ENCODE measurements around the gene SYNM.

Gene SYNM

GRCh38 chr15:99130765-99131440, 26.0 kb downstream of the SYNM start:
- H3K4me3 ChIP-seq (ENCODE audit: low read length): no peak overlapping the region
- DNase-seq (ENCODE audit: low read depth, low spot score): no peak

- no peak for DNase-seq (ENCODE audit: low read depth, low spot score)
Observed at GRCh38 chr15:99131441-99132023, 26.7 kb downstream of the SYNM start.

GRCh38 chr15:99132122-99132521, 27.2 kb downstream of the SYNM start:
- no peak for DNase-seq (ENCODE audit: low read depth, low spot score)

More at GRCh38 chr15:99131441-99132023, 26.7 kb downstream of the SYNM start:
- H3K4me3 ChIP-seq (ENCODE audit: low read length): no peak overlapping the region

GRCh38 chr15:99132634-99133287, 27.9 kb downstream of the SYNM start:
- no peak overlapping the region for H3K4me3 ChIP-seq (ENCODE audit: low read length)
- DNase-seq (ENCODE audit: low read depth, low spot score): no peak

More at GRCh38 chr15:99132122-99132521, 27.2 kb downstream of the SYNM start:
- no peak overlapping the region for H3K4me3 ChIP-seq (ENCODE audit: low read length)

GRCh38 chr15:99134317-99134821, 29.5 kb downstream of the SYNM start:
- DNase-seq (ENCODE audit: low read depth, low spot score): no peak
- H3K4me3 ChIP-seq (ENCODE audit: low read length): no peak overlapping the region

GRCh38 chr15:99135194-99135593, 30.3 kb downstream of the SYNM start:
- H3K4me3 ChIP-seq (ENCODE audit: low read length): no peak overlapping the region
- no peak for DNase-seq (ENCODE audit: low read depth, low spot score)

GRCh38 chr15:99137111-99137546, 32.2 kb downstream of the SYNM start:
- DNase-seq (ENCODE audit: low read depth, low spot score): no peak
- no peak overlapping the region for H3K4me3 ChIP-seq (ENCODE audit: low read length)

GRCh38 chr15:99137877-99138276, 33.0 kb downstream of the SYNM start:
- H3K4me3 ChIP-seq (ENCODE audit: low read length): no peak overlapping the region
- DNase-seq (ENCODE audit: low read depth, low spot score): no peak

- H3K4me3 ChIP-seq (ENCODE audit: low read length): no peak overlapping the region
- DNase-seq (ENCODE audit: low read depth, low spot score): no peak
Observed at GRCh38 chr15:99138491-99138982, 33.7 kb downstream of the SYNM start.

GRCh38 chr15:99139276-99139675, 34.4 kb downstream of the SYNM start:
- no peak overlapping the region for H3K4me3 ChIP-seq (ENCODE audit: low read length)
- DNase-seq (ENCODE audit: low read depth, low spot score): no peak

GRCh38 chr15:99140590-99140989, 35.7 kb downstream of the SYNM start:
- no peak overlapping the region for H3K4me3 ChIP-seq (ENCODE audit: low read length)
- no peak for DNase-seq (ENCODE audit: low read depth, low spot score)

- H3K4me3 ChIP-seq (ENCODE audit: low read length): no peak overlapping the region
- no peak for DNase-seq (ENCODE audit: low read depth, low spot score)
Observed at GRCh38 chr15:99141943-99142342, 37.1 kb downstream of the SYNM start.

- no peak for DNase-seq (ENCODE audit: low read depth, low spot score)
Observed at GRCh38 chr15:99142562-99142961, 37.7 kb downstream of the SYNM start.

GRCh38 chr15:99143242-99143641, 38.4 kb downstream of the SYNM start:
- no peak overlapping the region for H3K4me3 ChIP-seq (ENCODE audit: low read length)
- DNase-seq (ENCODE audit: low read depth, low spot score): no peak

More at GRCh38 chr15:99142562-99142961, 37.7 kb downstream of the SYNM start:
- H3K4me3 ChIP-seq (ENCODE audit: low read length): no peak overlapping the region

GRCh38 chr15:99143655-99144610, 39.1 kb downstream of the SYNM start:
- H3K4me3 ChIP-seq (ENCODE audit: low read length): no peak overlapping the region
- no peak for DNase-seq (ENCODE audit: low read depth, low spot score)

- DNase-seq (ENCODE audit: low read depth, low spot score): no peak
- H3K4me3 ChIP-seq (ENCODE audit: low read length): no peak overlapping the region
Observed at GRCh38 chr15:99145005-99145404, 40.1 kb downstream of the SYNM start.

GRCh38 chr15:99145778-99146177, 40.9 kb downstream of the SYNM start:
- DNase-seq (ENCODE audit: low read depth, low spot score): no peak
- no peak overlapping the region for H3K4me3 ChIP-seq (ENCODE audit: low read length)

- H3K4me3 ChIP-seq (ENCODE audit: low read length): no peak overlapping the region
- DNase-seq (ENCODE audit: low read depth, low spot score): no peak
Observed at GRCh38 chr15:99146661-99147060, 41.8 kb downstream of the SYNM start.

- DNase-seq (ENCODE audit: low read depth, low spot score): no peak
Observed at GRCh38 chr15:99148851-99149276, 44.0 kb downstream of the SYNM start.

More at GRCh38 chr15:99148851-99149276, 44.0 kb downstream of the SYNM start:
- no peak overlapping the region for H3K4me3 ChIP-seq (ENCODE audit: low read length)
